HepG2 (cell line): ENCODE measurements around the gene BCO2. TPM values are rescaled to one million over a fixed set of nuclear protein-coding genes. Genes with fewer than 3 reads are reported as not detected.
A peak's percentile ranks its signal among the peaks of the same experiment; 100 is the strongest.

Experiments used
- ATF7-NPFF ChIP-seq: sonication (generic); formaldehyde crosslinking; IDR thresholded peaks from 2 replicates; pipeline ENCODE4 v1.8.1; 2023; ENCODE audit warnings: mild to moderate bottlenecking, low read depth, missing genetic modification reagents, moderate library complexity
- HNRNPH1 ChIP-seq: fragments of 200-400 bp; formaldehyde crosslinking; optimal IDR thresholded peaks from 2 replicates; pipeline ENCODE3; 2017; ENCODE audit warnings: mild to moderate bottlenecking, low read depth, low read length
- IRF2 ChIP-seq: IDR thresholded peaks from 2 replicates; pipeline ENCODE4 v1.6.1; 2018; ENCODE audit warnings: missing genetic modification reagents, missing compliant biosample characterization
- KLF13 ChIP-seq: sonication (generic); formaldehyde crosslinking; IDR thresholded peaks from 2 replicates; pipeline ENCODE4 v1.4.0; 2020; ENCODE audit warnings: mild to moderate bottlenecking, missing genetic modification reagents
- LCORL ChIP-seq, 2 experiments: fragments of 450-650 bp in 1 of 2; sonication (generic) in 1 of 2; formaldehyde crosslinking in 1 of 2; IDR thresholded peaks; 2 replicates each; pipeline versions ENCODE4 v1.5.0 to v1.6.1; 2017 to 2020; ENCODE audit warnings: antibody characterized with exemption in 1 of 2, missing genetic modification reagents in 1 of 2
- NFATC3 ChIP-seq: sonication (generic); formaldehyde crosslinking; IDR thresholded peaks from 2 replicates; pipeline ENCODE4 v1.5.1; 2020; ENCODE audit warnings: mild to moderate bottlenecking, missing genetic modification reagents
- PTBP1 ChIP-seq: fragments of 200-400 bp; formaldehyde crosslinking; IDR thresholded peaks from 2 replicates; pipeline ENCODE4 v1.6.1; 2018; ENCODE audit warnings: low read length, low read depth; ENCODE audit not compliant: poor library complexity, severe bottlenecking
- SOX6 ChIP-seq, 2 experiments: fragments of 450-650 bp in 1 of 2; sonication (generic) in 1 of 2; formaldehyde crosslinking in 1 of 2; IDR thresholded peaks; 2 replicates each; pipeline versions ENCODE4 v1.4.0 to v1.6.1; 2017 to 2020; ENCODE audit warnings: antibody characterized with exemption in 1 of 2, mild to moderate bottlenecking in 1 of 2, missing genetic modification reagents in 1 of 2
- SRY ChIP-seq: sonication (generic); formaldehyde crosslinking; IDR thresholded peaks from 2 replicates; pipeline ENCODE4 v1.8.0; 2022; ENCODE audit warnings: mild to moderate bottlenecking, missing genetic modification reagents
- U2AF2 ChIP-seq: fragments of 200-400 bp; formaldehyde crosslinking; IDR thresholded peaks from 2 replicates; pipeline ENCODE4 v1.6.1; 2017; ENCODE audit warnings: low read depth, mild to moderate bottlenecking, low read length
- ZBTB8A ChIP-seq: sonication (generic); formaldehyde crosslinking; IDR thresholded peaks from 2 replicates; pipeline ENCODE4 v1.4.0; 2020; ENCODE audit warnings: mild to moderate bottlenecking, low read depth, missing genetic modification reagents, borderline replicate concordance
- ZEB1 ChIP-seq: IDR thresholded peaks from 2 replicates; pipeline ENCODE4 v1.6.1; 2012; ENCODE audit warnings: mild to moderate bottlenecking, low read depth, inconsistent platforms; ENCODE audit not compliant: insufficient replicate concordance
- ZNF101 ChIP-seq: sonication (generic); formaldehyde crosslinking; IDR thresholded peaks from 2 replicates; pipeline ENCODE4 v1.4.0; 2020; ENCODE audit warnings: mild to moderate bottlenecking, low read depth, missing genetic modification reagents, borderline replicate concordance
- ZNF329 ChIP-seq: sonication (generic); formaldehyde crosslinking; IDR thresholded peaks from 2 replicates; pipeline ENCODE4 v1.9.0; 2021; ENCODE audit warnings: low read depth, mild to moderate bottlenecking, missing genetic modification reagents
- ZNF501 ChIP-seq: sonication (generic); formaldehyde crosslinking; IDR thresholded peaks from 2 replicates; pipeline ENCODE4 v1.5.1; 2020; ENCODE audit warnings: mild to moderate bottlenecking, moderate library complexity, missing genetic modification reagents
- ZNF564 ChIP-seq: sonication (generic); formaldehyde crosslinking; IDR thresholded peaks from 2 replicates; pipeline ENCODE4 v1.8.1; 2023; ENCODE audit warnings: mild to moderate bottlenecking, missing genetic modification reagents
- ZNF816 ChIP-seq: sonication (generic); formaldehyde crosslinking; IDR thresholded peaks from 2 replicates; pipeline ENCODE4 v1.8.0; 2022; ENCODE audit warnings: missing genetic modification reagents, mild to moderate bottlenecking, borderline replicate concordance
- polyA plus RNA-seq, 8 experiments: library from polyadenylated mRNA; depleted of rRNA in 3 of 8; stranded (reverse) in 7 of 8; unstranded in 1 of 8; fragments of >200 nt; fragmentation: Illumina TruSeq in 4 of 8; extraction: Trizol in 4 of 8; gene quantifications; 2 replicates each; pipeline versions ENCODE4 v1.2.1 to v1.2.3, GENCODE V29; 2011 to 2016; ENCODE audit warnings: low read depth in 4 of 8, missing spikeins in 1 of 8, mixed read lengths in 1 of 8; ENCODE audit not compliant: insufficient read depth in 1 of 8
- total RNA-seq, 5 experiments: library from RNA; depleted of rRNA; stranded (reverse); fragments of >200 nt; fragmentation: Illumina TruSeq; extraction: Trizol; gene quantifications; 2 replicates each; pipeline ENCODE4 v1.2.3, GENCODE V29; 2016; ENCODE audit warnings: low read depth in 1 of 5
- TF ChIP-seq, protein P1 (sequence below): sonication (generic); formaldehyde crosslinking; IDR thresholded peaks from 2 replicates; pipeline ENCODE4 v1.9.0; 2021; ENCODE audit warnings: mild to moderate bottlenecking, missing genetic modification reagents
- TF ChIP-seq, protein P2 (sequence below): sonication (generic); formaldehyde crosslinking; IDR thresholded peaks from 2 replicates; pipeline ENCODE4 v1.4.0; 2020; ENCODE audit warnings: missing genetic modification reagents
- TF ChIP-seq, protein P3 (sequence below): sonication (generic); formaldehyde crosslinking; IDR thresholded peaks from 2 replicates; pipeline ENCODE4 v1.8.1; 2023; ENCODE audit warnings: mild to moderate bottlenecking, missing genetic modification reagents, borderline replicate concordance
- TF ChIP-seq, protein P4 (sequence below): sonication (generic); formaldehyde crosslinking; conservative IDR thresholded peaks from 2 replicates; pipeline ENCODE4 v1.4.0; 2020; ENCODE audit warnings: missing genetic modification reagents

BCO2 gene
- total and polyA plus RNA-seq, 2 of the 13 experiments (the other 11 are each of a cell fraction or from before 2014, with no cell fraction given): 0.38 to 0.58 TPM

DNA sequence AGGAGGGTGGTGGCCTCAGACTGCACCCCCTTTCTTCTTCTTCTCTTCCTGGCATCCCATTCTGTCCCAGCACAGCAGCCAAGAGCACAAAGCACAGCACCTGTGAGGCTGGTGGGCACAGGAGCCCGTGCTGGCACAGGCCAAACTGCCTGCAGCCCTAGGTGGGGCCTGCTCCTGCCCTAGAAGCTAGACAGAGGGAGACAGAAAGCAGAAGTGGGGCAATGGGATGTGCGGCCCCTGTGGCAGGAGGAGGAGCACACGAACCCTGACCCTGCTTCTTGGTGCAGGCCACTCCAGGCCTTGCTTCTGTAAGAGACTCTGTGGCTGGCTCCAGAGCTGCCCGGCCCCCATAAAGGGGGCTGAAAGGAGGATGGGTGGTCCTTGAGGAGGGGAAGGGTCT, 47.0 kb downstream of the BCO2 start (continued):
- TF ChIP-seq, protein P1, sequence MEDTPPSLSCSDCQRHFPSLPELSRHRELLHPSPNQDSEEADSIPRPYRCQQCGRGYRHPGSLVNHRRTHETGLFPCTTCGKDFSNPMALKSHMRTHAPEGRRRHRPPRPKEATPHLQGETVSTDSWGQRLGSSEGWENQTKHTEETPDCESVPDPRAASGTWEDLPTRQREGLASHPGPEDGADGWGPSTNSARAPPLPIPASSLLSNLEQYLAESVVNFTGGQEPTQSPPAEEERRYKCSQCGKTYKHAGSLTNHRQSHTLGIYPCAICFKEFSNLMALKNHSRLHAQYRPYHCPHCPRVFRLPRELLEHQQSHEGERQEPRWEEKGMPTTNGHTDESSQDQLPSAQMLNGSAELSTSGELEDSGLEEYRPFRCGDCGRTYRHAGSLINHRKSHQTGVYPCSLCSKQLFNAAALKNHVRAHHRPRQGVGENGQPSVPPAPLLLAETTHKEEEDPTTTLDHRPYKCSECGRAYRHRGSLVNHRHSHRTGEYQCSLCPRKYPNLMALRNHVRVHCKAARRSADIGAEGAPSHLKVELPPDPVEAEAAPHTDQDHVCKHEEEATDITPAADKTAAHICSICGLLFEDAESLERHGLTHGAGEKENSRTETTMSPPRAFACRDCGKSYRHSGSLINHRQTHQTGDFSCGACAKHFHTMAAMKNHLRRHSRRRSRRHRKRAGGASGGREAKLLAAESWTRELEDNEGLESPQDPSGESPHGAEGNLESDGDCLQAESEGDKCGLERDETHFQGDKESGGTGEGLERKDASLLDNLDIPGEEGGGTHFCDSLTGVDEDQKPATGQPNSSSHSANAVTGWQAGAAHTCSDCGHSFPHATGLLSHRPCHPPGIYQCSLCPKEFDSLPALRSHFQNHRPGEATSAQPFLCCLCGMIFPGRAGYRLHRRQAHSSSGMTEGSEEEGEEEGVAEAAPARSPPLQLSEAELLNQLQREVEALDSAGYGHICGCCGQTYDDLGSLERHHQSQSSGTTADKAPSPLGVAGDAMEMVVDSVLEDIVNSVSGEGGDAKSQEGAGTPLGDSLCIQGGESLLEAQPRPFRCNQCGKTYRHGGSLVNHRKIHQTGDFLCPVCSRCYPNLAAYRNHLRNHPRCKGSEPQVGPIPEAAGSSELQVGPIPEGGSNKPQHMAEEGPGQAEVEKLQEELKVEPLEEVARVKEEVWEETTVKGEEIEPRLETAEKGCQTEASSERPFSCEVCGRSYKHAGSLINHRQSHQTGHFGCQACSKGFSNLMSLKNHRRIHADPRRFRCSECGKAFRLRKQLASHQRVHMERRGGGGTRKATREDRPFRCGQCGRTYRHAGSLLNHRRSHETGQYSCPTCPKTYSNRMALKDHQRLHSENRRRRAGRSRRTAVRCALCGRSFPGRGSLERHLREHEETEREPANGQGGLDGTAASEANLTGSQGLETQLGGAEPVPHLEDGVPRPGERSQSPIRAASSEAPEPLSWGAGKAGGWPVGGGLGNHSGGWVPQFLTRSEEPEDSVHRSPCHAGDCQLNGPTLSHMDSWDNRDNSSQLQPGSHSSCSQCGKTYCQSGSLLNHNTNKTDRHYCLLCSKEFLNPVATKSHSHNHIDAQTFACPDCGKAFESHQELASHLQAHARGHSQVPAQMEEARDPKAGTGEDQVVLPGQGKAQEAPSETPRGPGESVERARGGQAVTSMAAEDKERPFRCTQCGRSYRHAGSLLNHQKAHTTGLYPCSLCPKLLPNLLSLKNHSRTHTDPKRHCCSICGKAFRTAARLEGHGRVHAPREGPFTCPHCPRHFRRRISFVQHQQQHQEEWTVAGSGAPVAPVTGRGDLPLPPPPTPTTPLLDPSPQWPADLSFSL (CRISPR knock-in tag): no peak
- TF ChIP-seq NFATC3 (no peak), ZNF501 (0 out of 2 replicates have a peak, but pooled peaks have one; percentile 19), ZEB1 (no peak), SOX6 (IDR thresholded peaks at IDR 0.05) (no peak), SOX6 (CRISPR knock-in tag; IDR thresholded peaks at IDR 0.05) (no peak), IRF2 (CRISPR knock-in tag) (no peak), ZNF816 (CRISPR knock-in tag) (no peak), ZNF101 (CRISPR knock-in tag) (peak; percentile 88; the same call in 1 of the 2 replicates), U2AF2 (no peak), ZNF329 (CRISPR knock-in tag) (no peak), KLF13 (CRISPR knock-in tag) (no peak), HNRNPH1 (no peak), ATF7-NPFF (CRISPR knock-in tag) (no peak), LCORL (IDR thresholded peaks at IDR 0.05) (no peak), LCORL (CRISPR knock-in tag; IDR thresholded peaks at IDR 0.05) (no peak), ZBTB8A (no peak), SRY (CRISPR knock-in tag) (no peak), PTBP1 (no peak), ZNF564 (CRISPR knock-in tag) (no peak)
- TF ChIP-seq, protein P2, sequence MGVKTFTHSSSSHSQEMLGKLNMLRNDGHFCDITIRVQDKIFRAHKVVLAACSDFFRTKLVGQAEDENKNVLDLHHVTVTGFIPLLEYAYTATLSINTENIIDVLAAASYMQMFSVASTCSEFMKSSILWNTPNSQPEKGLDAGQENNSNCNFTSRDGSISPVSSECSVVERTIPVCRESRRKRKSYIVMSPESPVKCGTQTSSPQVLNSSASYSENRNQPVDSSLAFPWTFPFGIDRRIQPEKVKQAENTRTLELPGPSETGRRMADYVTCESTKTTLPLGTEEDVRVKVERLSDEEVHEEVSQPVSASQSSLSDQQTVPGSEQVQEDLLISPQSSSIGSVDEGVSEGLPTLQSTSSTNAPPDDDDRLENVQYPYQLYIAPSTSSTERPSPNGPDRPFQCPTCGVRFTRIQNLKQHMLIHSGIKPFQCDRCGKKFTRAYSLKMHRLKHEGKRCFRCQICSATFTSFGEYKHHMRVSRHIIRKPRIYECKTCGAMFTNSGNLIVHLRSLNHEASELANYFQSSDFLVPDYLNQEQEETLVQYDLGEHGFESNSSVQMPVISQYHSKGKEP: no peak
- TF ChIP-seq, protein P3, sequence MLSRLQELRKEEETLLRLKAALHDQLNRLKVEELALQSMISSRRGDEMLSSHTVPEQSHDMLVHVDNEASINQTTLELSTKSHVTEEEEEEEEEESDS: no peak
- TF ChIP-seq, protein P4, sequence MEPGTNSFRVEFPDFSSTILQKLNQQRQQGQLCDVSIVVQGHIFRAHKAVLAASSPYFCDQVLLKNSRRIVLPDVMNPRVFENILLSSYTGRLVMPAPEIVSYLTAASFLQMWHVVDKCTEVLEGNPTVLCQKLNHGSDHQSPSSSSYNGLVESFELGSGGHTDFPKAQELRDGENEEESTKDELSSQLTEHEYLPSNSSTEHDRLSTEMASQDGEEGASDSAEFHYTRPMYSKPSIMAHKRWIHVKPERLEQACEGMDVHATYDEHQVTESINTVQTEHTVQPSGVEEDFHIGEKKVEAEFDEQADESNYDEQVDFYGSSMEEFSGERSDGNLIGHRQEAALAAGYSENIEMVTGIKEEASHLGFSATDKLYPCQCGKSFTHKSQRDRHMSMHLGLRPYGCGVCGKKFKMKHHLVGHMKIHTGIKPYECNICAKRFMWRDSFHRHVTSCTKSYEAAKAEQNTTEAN (CRISPR knock-in tag): no peak
